GM23338 (cell line): ENCODE data around the gene MED14.
"Not testable (repeated sequence)": the region's sequence is repeated elsewhere in the genome, so short reads cannot be mapped to it uniquely, and the experiment has no call there.

Experiments used
- EZH2phosphoT487 ChIP-seq: fragments of 200-600 bp; sonication (generic); IDR thresholded peaks from one replicate; pipeline ENCODE4 v1.8.1; 2018; ENCODE audit warnings: antibody characterized with exemption; ENCODE audit not compliant: unreplicated experiment
- JUNB ChIP-seq: IDR thresholded peaks from one replicate; pipeline ENCODE4 v1.6.1; 2016; ENCODE audit warnings: antibody characterized with exemption; ENCODE audit not compliant: unreplicated experiment
- POLR2AphosphoS5 ChIP-seq: IDR thresholded peaks from 2 replicates; pipeline ENCODE4 v1.6.1; 2016; ENCODE audit warnings: antibody characterized with exemption, low read depth
- TF ChIP-seq, protein P1 (sequence below), 2 experiments: fragments of 200-600 bp in 1 of 2; sonication (generic) in 1 of 2; conservative IDR thresholded peaks; 2 replicates each; pipeline versions ENCODE4 v1.5.1 to v1.6.1; 2016 to 2017; ENCODE audit warnings: antibody characterized with exemption in 2 of 2, low read depth in 2 of 2, mild to moderate bottlenecking in 2 of 2, moderate library complexity in 1 of 2
- TF ChIP-seq, protein P2 (sequence below): IDR thresholded peaks from one replicate; pipeline ENCODE4 v1.6.1; 2018; ENCODE audit warnings: antibody characterized with exemption; ENCODE audit not compliant: unreplicated experiment

DNA sequence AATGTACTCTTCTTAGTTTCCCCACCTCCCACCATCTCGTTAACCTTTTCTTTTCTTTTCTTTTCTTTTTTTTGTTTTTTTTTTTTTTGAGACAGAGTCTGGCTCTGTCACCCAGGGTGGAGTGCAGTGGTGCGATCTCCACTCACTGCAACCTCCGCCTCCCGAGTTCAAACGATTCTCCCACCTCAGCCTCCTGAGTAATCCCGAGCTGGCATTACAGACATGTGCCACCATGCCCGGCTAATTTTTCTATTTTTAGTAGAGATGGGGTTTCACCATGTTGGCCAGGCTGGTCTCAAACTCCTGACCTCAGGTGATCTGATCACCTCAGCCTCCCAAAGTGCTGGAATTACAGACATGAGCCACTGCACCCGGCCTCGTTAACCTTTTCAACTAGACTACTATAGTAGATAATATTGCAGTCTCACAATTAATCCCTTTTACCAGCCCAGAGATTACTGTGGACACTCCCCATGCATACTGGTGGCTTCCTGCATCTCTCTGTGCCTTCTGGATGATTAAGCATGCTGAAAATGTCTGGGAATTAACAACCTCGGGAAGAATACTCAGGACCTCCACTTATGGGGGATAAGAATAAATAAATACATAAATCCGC is 47.4 kb upstream of the MED14 start:
- TF ChIP-seq, protein P1, sequence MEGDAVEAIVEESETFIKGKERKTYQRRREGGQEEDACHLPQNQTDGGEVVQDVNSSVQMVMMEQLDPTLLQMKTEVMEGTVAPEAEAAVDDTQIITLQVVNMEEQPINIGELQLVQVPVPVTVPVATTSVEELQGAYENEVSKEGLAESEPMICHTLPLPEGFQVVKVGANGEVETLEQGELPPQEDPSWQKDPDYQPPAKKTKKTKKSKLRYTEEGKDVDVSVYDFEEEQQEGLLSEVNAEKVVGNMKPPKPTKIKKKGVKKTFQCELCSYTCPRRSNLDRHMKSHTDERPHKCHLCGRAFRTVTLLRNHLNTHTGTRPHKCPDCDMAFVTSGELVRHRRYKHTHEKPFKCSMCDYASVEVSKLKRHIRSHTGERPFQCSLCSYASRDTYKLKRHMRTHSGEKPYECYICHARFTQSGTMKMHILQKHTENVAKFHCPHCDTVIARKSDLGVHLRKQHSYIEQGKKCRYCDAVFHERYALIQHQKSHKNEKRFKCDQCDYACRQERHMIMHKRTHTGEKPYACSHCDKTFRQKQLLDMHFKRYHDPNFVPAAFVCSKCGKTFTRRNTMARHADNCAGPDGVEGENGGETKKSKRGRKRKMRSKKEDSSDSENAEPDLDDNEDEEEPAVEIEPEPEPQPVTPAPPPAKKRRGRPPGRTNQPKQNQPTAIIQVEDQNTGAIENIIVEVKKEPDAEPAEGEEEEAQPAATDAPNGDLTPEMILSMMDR (conservative IDR thresholded peaks at IDR 0.05; ENCODE audit: low read depth in 2 of 2), result not testable (repeated sequence)
- TF ChIP-seq, protein P2, sequence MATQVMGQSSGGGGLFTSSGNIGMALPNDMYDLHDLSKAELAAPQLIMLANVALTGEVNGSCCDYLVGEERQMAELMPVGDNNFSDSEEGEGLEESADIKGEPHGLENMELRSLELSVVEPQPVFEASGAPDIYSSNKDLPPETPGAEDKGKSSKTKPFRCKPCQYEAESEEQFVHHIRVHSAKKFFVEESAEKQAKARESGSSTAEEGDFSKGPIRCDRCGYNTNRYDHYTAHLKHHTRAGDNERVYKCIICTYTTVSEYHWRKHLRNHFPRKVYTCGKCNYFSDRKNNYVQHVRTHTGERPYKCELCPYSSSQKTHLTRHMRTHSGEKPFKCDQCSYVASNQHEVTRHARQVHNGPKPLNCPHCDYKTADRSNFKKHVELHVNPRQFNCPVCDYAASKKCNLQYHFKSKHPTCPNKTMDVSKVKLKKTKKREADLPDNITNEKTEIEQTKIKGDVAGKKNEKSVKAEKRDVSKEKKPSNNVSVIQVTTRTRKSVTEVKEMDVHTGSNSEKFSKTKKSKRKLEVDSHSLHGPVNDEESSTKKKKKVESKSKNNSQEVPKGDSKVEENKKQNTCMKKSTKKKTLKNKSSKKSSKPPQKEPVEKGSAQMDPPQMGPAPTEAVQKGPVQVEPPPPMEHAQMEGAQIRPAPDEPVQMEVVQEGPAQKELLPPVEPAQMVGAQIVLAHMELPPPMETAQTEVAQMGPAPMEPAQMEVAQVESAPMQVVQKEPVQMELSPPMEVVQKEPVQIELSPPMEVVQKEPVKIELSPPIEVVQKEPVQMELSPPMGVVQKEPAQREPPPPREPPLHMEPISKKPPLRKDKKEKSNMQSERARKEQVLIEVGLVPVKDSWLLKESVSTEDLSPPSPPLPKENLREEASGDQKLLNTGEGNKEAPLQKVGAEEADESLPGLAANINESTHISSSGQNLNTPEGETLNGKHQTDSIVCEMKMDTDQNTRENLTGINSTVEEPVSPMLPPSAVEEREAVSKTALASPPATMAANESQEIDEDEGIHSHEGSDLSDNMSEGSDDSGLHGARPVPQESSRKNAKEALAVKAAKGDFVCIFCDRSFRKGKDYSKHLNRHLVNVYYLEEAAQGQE, result not testable (repeated sequence)
- TF ChIP-seq JUNB, POLR2AphosphoS5, EZH2phosphoT487: not testable (repeated sequence)
